Thyroid gland (tissue), 4 donors: ENCODE measurements around the gene SMAD3.

Experiments used
- POLR2A ChIP-seq, 2 donors: fragments of 450-650 bp; IDR thresholded peaks; one replicate each; pipeline ENCODE4 v1.6.1; 2017; ENCODE audit warnings: antibody characterized with exemption in 2 of 2, mild to moderate bottlenecking in 2 of 2, moderate library complexity in 1 of 2
- TF ChIP-seq, protein P1 (sequence below), 6 experiments: fragments of 200-600 bp in 3 of 6; fragments of 450-650 bp in 3 of 6; sonication (generic) in 3 of 6; IDR thresholded peaks; one replicate each; pipeline ENCODE4 v1.5.1; 2016 to 2019; ENCODE audit warnings: antibody characterized with exemption in 6 of 6, mild to moderate bottlenecking in 2 of 6, inconsistent platforms in 1 of 6, moderate library complexity in 1 of 6

DNA sequence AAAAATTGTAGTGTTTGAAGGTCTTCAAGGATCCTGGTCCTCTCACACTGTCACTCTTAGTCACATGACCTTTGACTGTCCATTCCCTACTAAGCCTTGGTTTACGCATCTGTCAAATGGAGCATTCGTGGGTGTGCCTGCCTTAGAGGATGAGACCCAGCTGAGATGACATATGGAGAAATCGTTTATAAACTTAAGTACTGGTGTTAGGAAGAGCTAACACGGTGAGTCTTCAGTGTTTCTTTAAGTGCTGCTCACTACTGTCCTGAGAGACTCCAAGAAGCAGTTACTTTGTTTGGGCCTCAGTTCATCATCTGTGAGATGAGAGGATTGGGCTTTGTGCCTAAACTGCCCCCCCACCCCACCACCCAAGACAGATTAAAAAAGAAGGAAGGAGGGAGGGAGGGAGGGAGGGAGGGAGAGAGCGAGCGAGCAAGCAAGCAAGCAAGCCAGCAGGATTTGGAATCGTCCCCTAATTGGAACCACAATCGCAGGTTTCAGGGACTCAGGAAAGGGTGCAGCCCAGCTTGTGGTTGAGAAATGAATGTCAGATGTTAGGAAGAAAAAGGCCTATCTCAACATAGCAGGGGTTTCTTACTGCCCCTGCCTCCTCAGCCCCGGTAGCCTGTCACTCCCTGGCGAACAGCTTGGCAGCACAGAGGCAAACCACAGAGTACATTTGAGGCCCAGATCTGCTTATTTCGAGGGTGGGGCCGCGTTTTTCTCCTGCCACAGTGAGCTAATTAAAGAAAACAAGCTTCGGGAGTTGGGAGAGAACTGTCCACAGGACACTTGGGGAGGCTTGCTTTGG, 32.7 kb downstream of the SMAD3 start:
- TF ChIP-seq POLR2A (IDR thresholded peaks at IDR 0.05) = no peak
- TF ChIP-seq, protein P1, sequence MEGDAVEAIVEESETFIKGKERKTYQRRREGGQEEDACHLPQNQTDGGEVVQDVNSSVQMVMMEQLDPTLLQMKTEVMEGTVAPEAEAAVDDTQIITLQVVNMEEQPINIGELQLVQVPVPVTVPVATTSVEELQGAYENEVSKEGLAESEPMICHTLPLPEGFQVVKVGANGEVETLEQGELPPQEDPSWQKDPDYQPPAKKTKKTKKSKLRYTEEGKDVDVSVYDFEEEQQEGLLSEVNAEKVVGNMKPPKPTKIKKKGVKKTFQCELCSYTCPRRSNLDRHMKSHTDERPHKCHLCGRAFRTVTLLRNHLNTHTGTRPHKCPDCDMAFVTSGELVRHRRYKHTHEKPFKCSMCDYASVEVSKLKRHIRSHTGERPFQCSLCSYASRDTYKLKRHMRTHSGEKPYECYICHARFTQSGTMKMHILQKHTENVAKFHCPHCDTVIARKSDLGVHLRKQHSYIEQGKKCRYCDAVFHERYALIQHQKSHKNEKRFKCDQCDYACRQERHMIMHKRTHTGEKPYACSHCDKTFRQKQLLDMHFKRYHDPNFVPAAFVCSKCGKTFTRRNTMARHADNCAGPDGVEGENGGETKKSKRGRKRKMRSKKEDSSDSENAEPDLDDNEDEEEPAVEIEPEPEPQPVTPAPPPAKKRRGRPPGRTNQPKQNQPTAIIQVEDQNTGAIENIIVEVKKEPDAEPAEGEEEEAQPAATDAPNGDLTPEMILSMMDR (IDR thresholded peaks at IDR 0.05) = no peak
